Testis (tissue), 2 donors: ENCODE results near the gene DUSP21.

Experiments used
- CTCF ChIP-seq, 3 experiments: fragments of 450-650 bp in 2 of 3; fragments of 200-600 bp in 1 of 3; sonication (generic) in 1 of 3; IDR thresholded peaks; one replicate each; pipeline ENCODE4 v1.5.1; 2016 to 2019; ENCODE audit warnings: antibody characterized with exemption in 3 of 3, mild to moderate bottlenecking in 2 of 3, moderate library complexity in 1 of 3
- POLR2A ChIP-seq: fragments of 450-650 bp; IDR thresholded peaks from one replicate; pipeline ENCODE4 v1.6.1; 2017; ENCODE audit warnings: antibody characterized with exemption, mild to moderate bottlenecking, moderate library complexity

GRCh38 chrX:44874420-44875184, 30.8 kb downstream of the DUSP21 start:
- TF ChIP-seq CTCF (IDR thresholded peaks at IDR 0.05) = no peak
- no peak for TF ChIP-seq POLR2A
